ENCODE measurements around the gene FREY1. TPM values are rescaled to one million over a fixed set of nuclear protein-coding genes. Genes with fewer than 3 reads are reported as not detected.

FREY1 gene
- total and polyA plus RNA-seq, 2 of the 4 experiments (the other 2 are of a cell fraction) = 0.21 TPM; not detected in 1

- no peaks in the 10 kb centered on the region for H3K9me3 ChIP-seq (ENCODE audit: control insufficient read depth, insufficient read depth, low read length)
- H3K14ac ChIP-seq (replicated peaks; ENCODE audit: low read depth, low read length) = no peak overlapping the region
- no peak overlapping the region for H3K4ac ChIP-seq (ENCODE audit: low read depth, low read length)
- no peak overlapping the region for H3K4me3 ChIP-seq (ENCODE audit: insufficient read depth, low read depth, low read length)
- H2BK20ac ChIP-seq (ENCODE audit: low read depth, low read length) = no peak overlapping the region
- H4K8ac ChIP-seq (ENCODE audit: low read depth in 2 of 2, low read length in 2 of 2) = no peak overlapping the region
- in situ Hi-C loops (cut with MboI; ENCODE audit: low sequenced_read_pairs) (no loop called here), intact Hi-C loops (cut with micrococcal nuclease) (no loop called here), dilution Hi-C loops (cut with HindIII; ENCODE audit: low sequenced_read_pairs, unreplicated experiment) (no loop called here)
- no peak for ATAC-seq (ENCODE audit: low read depth)
- no peaks in the 10 kb centered on the region for H3K9me1 ChIP-seq (ENCODE audit: insufficient read depth, low read length)
- no peaks in the 10 kb centered on the region for H3K27me3 ChIP-seq (ENCODE audit: control insufficient read depth, insufficient read depth, low read length)
- TF ChIP-seq MAZ (IDR thresholded peaks at IDR 0.05; ENCODE audit: borderline replicate concordance, low read depth, low read length) (no peak), RCOR1 (IDR thresholded peaks at IDR 0.05; ENCODE audit: insufficient replicate concordance, low read length) (no peak), RAD21 (IDR thresholded peaks at IDR 0.05; ENCODE audit: low read length) (no peak), NFE2L2 (IDR thresholded peaks at IDR 0.05; ENCODE audit: low read depth, low read length) (no peak), POLR2A (IDR thresholded peaks at IDR 0.05; ENCODE audit: low read depth, low read length) (no peak), USF2 (IDR thresholded peaks at IDR 0.05; ENCODE audit: low read depth, low read length) (no peak), CEBPB (IDR thresholded peaks at IDR 0.05; ENCODE audit: low read depth, low read length) (no peak), RFX5 (IDR thresholded peaks at IDR 0.05; ENCODE audit: low read depth, low read length) (no peak), SMC3 (IDR thresholded peaks at IDR 0.05; ENCODE audit: low read depth, low read length) (no peak), ELK1 (IDR thresholded peaks at IDR 0.05; ENCODE audit: borderline replicate concordance, low read depth, low read length) (no peak), FOS (IDR thresholded peaks at IDR 0.05; ENCODE audit: low read depth, low read length) (no peak), MXI1 (IDR thresholded peaks at IDR 0.05; ENCODE audit: borderline replicate concordance, low read depth, low read length) (no peak), CHD1 (IDR thresholded peaks at IDR 0.05; ENCODE audit: low read depth, low read length) (no peak), CTCF (conservative IDR thresholded peaks at IDR 0.05; ENCODE audit: low read depth, low read length) (no peak), BHLHE40 (IDR thresholded peaks at IDR 0.05; ENCODE audit: low read depth, low read length) (no peak), MAFK (IDR thresholded peaks at IDR 0.05; ENCODE audit: low read depth, low read length) (no peak)
- H2BK120ac ChIP-seq (ENCODE audit: low read depth, low read length) = no peak overlapping the region
- no TSS peak for BruUV-seq (replicated peaks)
- H2AK5ac ChIP-seq (ENCODE audit: low read depth, low read length) = no peak overlapping the region
- no peaks in the 10 kb centered on the region for H3K79me1 ChIP-seq (ENCODE audit: low read depth in 1 of 2, low read length in 2 of 2)
- no peak overlapping the region for H3K18ac ChIP-seq (ENCODE audit: low read depth, low read length)
- H2AFZ ChIP-seq (replicated peaks; ENCODE audit: low read length, poor library complexity) = no peak overlapping the region
- no peak overlapping the region for H2AK9ac ChIP-seq (replicated peaks; ENCODE audit: low read depth, low read length, poor library complexity)
- WGBS, 2 experiments (ENCODE audit: extremely low coverage in 2 of 2, insufficient read length in 1 of 2) = no CpG with 5 or more reads among the region's 4 CpGs
- H3K27ac ChIP-seq (ENCODE audit: insufficient read depth, low read length) = no peak overlapping the region
- no peak overlapping the region for H3K4me2 ChIP-seq (ENCODE audit: low read depth, low read length)
- H4K91ac ChIP-seq (ENCODE audit: insufficient read depth, low read depth, low read length) = no peak overlapping the region
- POLR2A ChIA-PET (ENCODE audit: unreplicated experiment) = no interaction called here
- H4K20me1 ChIP-seq (ENCODE audit: insufficient read depth, low read length) = no peaks in the 10 kb centered on the region
- no peaks in the 10 kb centered on the region for H3K4me1 ChIP-seq (ENCODE audit: control insufficient read depth, insufficient read depth, low read length)
- no peak overlapping the region for H2BK5ac ChIP-seq (ENCODE audit: low read depth, low read length, poor library complexity, severe bottlenecking)
- no peak overlapping the region for H3K56ac ChIP-seq (ENCODE audit: extremely low read depth, insufficient read depth, low read length)
- H2BK15ac ChIP-seq (ENCODE audit: low read depth, low read length) = no peak overlapping the region
- DNase-seq = no peak
- H3K9ac ChIP-seq (ENCODE audit: low read depth, low read length) = no peak overlapping the region
- no peak overlapping the region for H4K5ac ChIP-seq (ENCODE audit: low read depth, low read length)
- peaks cover 35% of the 10 kb centered on the region for H3K36me3 ChIP-seq (ENCODE audit: control insufficient read depth, insufficient read depth, low read length)
- CTCF ChIA-PET = no interaction called here
- no peak overlapping the region for H3K23ac ChIP-seq (ENCODE audit: low read depth, low read length)
Measured at GRCh38 chr11:45941285-45941684, 34.2 kb upstream of the FREY1 start.
